Ascending aorta (tissue), 2 donors: Measurements from ENCODE around the gene CCL1. TPM values are rescaled to one million over a fixed set of nuclear protein-coding genes. Genes with fewer than 3 reads are reported as not detected.

Experiments used
- DNase-seq, 2 donors: peaks; one replicate each; pipeline ENCODE4 v3.0.0-alpha.2; 2019; ENCODE audit warnings: low spot score in 2 of 2
- H3K27ac ChIP-seq, 2 donors: fragments of 200-600 bp; sonication (generic); one replicate each; pipeline ENCODE4 v1.5.1; 2016 to 2017; ENCODE audit warnings: mild to moderate bottlenecking in 1 of 2
- H3K27me3 ChIP-seq: fragments of 200-600 bp; sonication (generic); one replicate; pipeline ENCODE4 v1.5.1; 2017
- H3K36me3 ChIP-seq, 2 donors: fragments of 200-600 bp; sonication (generic); one replicate each; pipeline ENCODE4 v1.5.1; 2016
- H3K4me1 ChIP-seq, 2 donors: fragments of 200-600 bp; sonication (generic); one replicate each; pipeline ENCODE4 v1.5.1; 2016 to 2017; ENCODE audit warnings: mild to moderate bottlenecking in 1 of 2
- H3K4me3 ChIP-seq, 2 donors: fragments of 200-600 bp; sonication (generic); one replicate each; pipeline ENCODE4 v1.5.1; 2016 to 2017; ENCODE audit warnings: mild to moderate bottlenecking in 1 of 2
- H3K9me3 ChIP-seq, 2 donors: fragments of 200-600 bp; sonication (generic); one replicate each; pipeline ENCODE4 v1.5.1; 2016
- CTCF ChIP-seq, 3 experiments: fragments of 200-600 bp in 2 of 3; fragments of 450-650 bp in 1 of 3; sonication (generic) in 2 of 3; IDR thresholded peaks; one replicate each; pipeline ENCODE4 v1.5.1; 2016 to 2019; ENCODE audit warnings: antibody characterized with exemption in 3 of 3, mild to moderate bottlenecking in 1 of 3, moderate library complexity in 1 of 3
- intact Hi-C: fragments of 100-400 bp; cut with DNase I; formaldehyde crosslinking; loops from one replicate; pipeline ENCODE4 v1.15.1; 2023
- total RNA-seq: library from RNA; depleted of rRNA; stranded (reverse); fragments of >200 nt; gene quantifications from one replicate; pipeline ENCODE4 v1.1.0, GENCODE V29; 2016

Gene CCL1
- total RNA-seq, 1 donor from 2014 or later = not detected

- Histone ChIP-seq H3K27ac (no peak overlapping the region), H3K36me3 (no peaks in the 10 kb centered on the region), H3K27me3 (no peaks in the 10 kb centered on the region), H3K4me3 (no peak overlapping the region), H3K4me1 (no peaks in the 10 kb centered on the region), H3K9me3 (no peaks in the 10 kb centered on the region)
- intact Hi-C loops = no loop called here
- DNase-seq = no peak
- TF ChIP-seq CTCF (IDR thresholded peaks at IDR 0.05) = no peak
Measured at GRCh38 chr17:34368946-34369500, 6.0 kb upstream of the CCL1 start.

- H3K27me3 ChIP-seq = no peaks in the 10 kb centered on the region
- H3K4me3 ChIP-seq = no peak overlapping the region
- H3K4me1 ChIP-seq = no peaks in the 10 kb centered on the region
- TF ChIP-seq CTCF (IDR thresholded peaks at IDR 0.05) = no peak
- no peaks in the 10 kb centered on the region for H3K9me3 ChIP-seq
- intact Hi-C loops = no loop called here
- no peaks in the 10 kb centered on the region for H3K36me3 ChIP-seq
- no peak for DNase-seq
- H3K27ac ChIP-seq = no peak overlapping the region
Measured at GRCh38 chr17:34368196-34368945, 5.3 kb upstream of the CCL1 start.

- H3K27ac ChIP-seq = no peak overlapping the region
- no peaks in the 10 kb centered on the region for H3K27me3 ChIP-seq
- H3K4me3 ChIP-seq = no peak overlapping the region
- no peaks in the 10 kb centered on the region for H3K36me3 ChIP-seq
- DNase-seq = no peak
- intact Hi-C loops = no loop called here
- H3K4me1 ChIP-seq = no peaks in the 10 kb centered on the region
- no peak for TF ChIP-seq CTCF (IDR thresholded peaks at IDR 0.05)
- H3K9me3 ChIP-seq = no peaks in the 10 kb centered on the region
Measured at GRCh38 chr17:34367486-34368195, 4.6 kb upstream of the CCL1 start.

- intact Hi-C loops = no loop called here
- no peak for DNase-seq
- TF ChIP-seq CTCF (IDR thresholded peaks at IDR 0.05) = no peak
Measured at GRCh38 chr17:34366529-34367107, 3.6 kb upstream of the CCL1 start.

GRCh38 chr17:34366010-34366409 lies 3.0 kb upstream of the CCL1 start:
- Histone ChIP-seq H3K27ac (no peak overlapping the region), H3K27me3 (no peaks in the 10 kb centered on the region), H3K9me3 (no peaks in the 10 kb centered on the region), H3K36me3 (no peaks in the 10 kb centered on the region), H3K4me1 (no peaks in the 10 kb centered on the region), H3K4me3 (no peak overlapping the region)
- intact Hi-C loops = no loop called here
- no peak for DNase-seq
- no peak for TF ChIP-seq CTCF (IDR thresholded peaks at IDR 0.05)

More at GRCh38 chr17:34366529-34367107, 3.6 kb upstream of the CCL1 start:
- Histone ChIP-seq H3K4me1 (no peaks in the 10 kb centered on the region), H3K4me3 (no peak overlapping the region), H3K9me3 (no peaks in the 10 kb centered on the region), H3K27me3 (no peaks in the 10 kb centered on the region), H3K36me3 (no peaks in the 10 kb centered on the region), H3K27ac (no peak overlapping the region)
